WI38 (cell line): ENCODE measurements around the gene DNAJC21.

Experiments
- H3K4me3 ChIP-seq: 2 replicates; pipeline ENCODE4 v1.5.1; 2011; ENCODE audit warnings: low read depth, mild to moderate bottlenecking, control low read depth, low read length
- TF ChIP-seq, protein P1 (sequence below): IDR thresholded peaks from 2 replicates; pipeline ENCODE4 v1.5.1; 2012; ENCODE audit warnings: low read depth, mild to moderate bottlenecking, control low read depth, low read length

The DNAJC21 gene

DNA sequence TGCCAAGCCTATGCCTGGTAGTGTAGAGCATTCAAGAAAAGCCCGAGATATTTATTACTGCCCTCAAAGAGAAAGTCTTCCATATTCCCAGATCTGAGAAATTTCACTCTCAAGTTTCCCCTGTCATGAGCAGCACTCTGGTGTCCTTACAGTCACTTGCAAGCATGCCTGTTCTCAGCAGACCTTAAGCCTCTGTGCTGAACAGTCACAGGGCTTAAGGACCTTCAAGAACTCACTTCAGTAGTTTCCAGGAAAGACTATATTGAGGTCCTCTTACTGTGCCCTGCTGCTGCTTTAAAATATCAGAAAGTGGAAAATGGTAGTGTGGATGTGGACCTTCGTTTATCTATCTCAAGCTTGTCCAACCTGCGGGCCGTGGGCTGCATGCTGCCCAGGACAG, 53.5 kb downstream of the DNAJC21 start:
- TF ChIP-seq, protein P1, sequence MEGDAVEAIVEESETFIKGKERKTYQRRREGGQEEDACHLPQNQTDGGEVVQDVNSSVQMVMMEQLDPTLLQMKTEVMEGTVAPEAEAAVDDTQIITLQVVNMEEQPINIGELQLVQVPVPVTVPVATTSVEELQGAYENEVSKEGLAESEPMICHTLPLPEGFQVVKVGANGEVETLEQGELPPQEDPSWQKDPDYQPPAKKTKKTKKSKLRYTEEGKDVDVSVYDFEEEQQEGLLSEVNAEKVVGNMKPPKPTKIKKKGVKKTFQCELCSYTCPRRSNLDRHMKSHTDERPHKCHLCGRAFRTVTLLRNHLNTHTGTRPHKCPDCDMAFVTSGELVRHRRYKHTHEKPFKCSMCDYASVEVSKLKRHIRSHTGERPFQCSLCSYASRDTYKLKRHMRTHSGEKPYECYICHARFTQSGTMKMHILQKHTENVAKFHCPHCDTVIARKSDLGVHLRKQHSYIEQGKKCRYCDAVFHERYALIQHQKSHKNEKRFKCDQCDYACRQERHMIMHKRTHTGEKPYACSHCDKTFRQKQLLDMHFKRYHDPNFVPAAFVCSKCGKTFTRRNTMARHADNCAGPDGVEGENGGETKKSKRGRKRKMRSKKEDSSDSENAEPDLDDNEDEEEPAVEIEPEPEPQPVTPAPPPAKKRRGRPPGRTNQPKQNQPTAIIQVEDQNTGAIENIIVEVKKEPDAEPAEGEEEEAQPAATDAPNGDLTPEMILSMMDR, result no peak
- H3K4me3 ChIP-seq, result no peak overlapping the region

DNA sequence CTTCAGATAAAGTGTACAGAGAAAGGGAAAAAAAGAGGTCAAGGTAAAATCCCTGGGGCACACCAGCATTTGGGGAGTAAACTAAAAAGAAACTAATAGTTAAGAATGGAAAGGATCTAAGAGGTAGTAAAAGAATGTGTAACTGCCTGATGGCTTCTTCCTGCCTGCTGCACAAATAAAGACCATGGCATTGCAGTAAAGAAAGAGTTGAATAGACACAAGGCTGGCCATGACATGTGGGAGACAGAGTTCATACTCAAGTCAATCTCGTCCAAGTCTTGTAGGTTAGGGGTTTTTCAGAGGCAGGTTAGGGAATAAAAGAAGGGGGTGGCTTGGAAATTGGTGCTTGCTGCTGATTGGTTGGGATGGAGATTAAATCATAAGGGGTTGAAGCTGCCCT, 57.6 kb downstream of the DNAJC21 start:
- TF ChIP-seq, protein P1, result no peak
- H3K4me3 ChIP-seq, result no peak overlapping the region

DNA sequence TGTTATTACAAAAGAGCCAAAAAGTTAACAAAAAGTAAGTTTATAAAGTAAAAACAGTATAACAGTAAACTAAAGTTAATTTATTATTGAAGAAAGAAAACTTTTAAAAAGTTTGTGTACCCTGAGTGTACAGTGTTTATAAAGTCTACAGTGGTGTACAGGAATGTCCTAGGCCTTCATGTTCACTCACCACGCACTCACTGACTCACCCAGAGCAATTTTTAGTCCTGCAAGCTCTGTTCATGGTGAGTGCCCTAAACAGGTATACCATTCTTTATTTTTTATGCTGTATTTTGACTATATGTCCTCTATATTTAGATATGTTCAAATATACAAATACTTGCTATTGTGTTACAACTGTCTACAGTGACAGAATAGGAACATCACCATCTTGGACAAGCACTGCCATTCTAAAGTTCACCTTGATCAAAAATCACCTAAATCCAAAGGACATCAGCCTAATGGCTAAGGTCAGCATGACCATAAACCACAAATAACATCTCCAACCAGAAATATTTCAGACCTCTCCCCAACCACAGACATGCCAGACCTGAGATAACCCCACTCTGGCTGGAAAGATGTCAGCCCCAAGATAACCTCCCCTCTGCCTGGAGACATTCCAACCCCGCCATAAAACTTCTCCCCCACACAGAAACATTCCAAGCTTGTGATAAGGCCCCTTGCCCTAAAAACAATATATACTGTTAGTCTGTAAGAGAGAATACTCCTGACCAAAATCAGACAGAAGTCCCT, 62.3 kb downstream of the DNAJC21 start:
- H3K4me3 ChIP-seq, result no peak overlapping the region
- TF ChIP-seq, protein P1, result no peak

- TF ChIP-seq, protein P1, result no peak
- H3K4me3 ChIP-seq, result no peak overlapping the region
Measured at GRCh38 chr5:34993951-34994350, 64.6 kb downstream of the DNAJC21 start.

DNA sequence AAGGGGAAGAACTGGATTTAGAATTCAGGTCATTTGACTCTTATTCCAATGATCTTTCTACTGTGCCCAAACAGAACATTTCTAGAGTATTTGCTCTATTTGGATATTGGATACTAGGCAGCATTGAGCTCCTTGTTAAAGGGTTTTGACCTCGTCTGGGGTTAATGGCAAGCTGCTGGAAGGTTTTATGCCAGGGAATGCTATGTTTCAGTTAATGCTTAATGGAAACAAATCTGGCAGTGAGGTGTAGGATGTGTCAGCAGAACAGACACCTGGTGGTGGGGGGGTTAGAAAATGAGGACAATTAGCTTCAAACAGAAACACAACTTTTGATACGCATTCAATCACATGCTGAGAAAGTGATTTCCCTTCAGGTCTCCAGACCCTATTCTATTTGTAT, 66.9 kb downstream of the DNAJC21 start:
- no peak overlapping the region for H3K4me3 ChIP-seq
- TF ChIP-seq, protein P1, result no peak

DNA sequence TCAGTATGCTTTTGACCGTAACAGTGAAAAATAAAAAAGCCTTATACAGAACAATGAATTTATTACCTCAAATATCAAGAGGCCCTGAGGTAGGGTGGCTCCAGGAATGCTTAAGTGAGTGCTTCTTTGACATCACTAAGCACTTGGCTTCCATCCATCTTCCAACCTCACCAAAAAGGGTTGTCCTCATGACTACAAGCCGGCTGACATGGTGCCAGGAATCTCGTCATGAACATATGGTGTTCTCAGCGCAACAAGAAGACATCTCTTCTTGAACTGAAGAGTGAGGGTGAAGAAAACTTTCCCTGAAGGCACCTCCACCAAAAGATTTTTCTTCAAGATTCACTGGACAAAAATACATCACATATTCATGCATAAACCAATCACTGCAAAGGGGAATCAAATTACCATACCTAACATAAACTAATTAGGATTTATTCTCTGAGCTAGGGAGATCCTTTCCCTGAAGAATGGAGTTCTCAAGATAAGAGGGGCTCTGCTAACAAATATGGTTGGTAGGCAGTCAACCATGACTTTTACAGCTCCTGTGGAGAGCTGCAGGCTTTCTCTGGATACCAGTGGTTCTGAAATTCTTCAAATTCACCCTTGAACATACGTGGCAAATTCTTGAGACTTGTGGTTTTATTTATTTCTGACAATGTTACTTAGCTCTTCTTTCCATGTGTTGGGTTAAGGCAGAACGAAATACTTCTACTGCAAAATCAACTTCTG, 68.9 kb downstream of the DNAJC21 start:
- H3K4me3 ChIP-seq, result no peak overlapping the region
- TF ChIP-seq, protein P1, result no peak

DNA sequence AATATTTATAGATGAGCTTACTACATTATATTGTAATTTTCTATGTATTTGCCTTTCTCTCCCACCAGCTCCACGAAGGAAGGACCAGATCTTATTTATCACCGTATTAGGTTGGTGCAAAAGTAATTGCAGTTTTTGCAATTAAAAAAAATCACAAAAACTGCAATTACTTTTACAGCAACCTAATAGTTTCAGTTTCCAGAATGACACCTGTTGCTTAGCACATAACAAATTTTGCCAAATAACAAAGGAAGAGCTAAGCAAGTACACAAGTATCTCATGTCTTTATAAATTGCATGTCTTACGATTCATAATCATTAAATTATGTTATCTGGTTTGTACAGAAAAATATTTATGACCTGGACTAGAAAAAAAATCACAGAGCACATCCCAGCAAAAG, 72.5 kb downstream of the DNAJC21 start:
- TF ChIP-seq, protein P1, result no peak

More for the DNA sequence above, 72.5 kb downstream of the DNAJC21 start:
- H3K4me3 ChIP-seq, result no peak overlapping the region
